ENCODE data around the gene OSBPL10.

Gene OSBPL10

DNA sequence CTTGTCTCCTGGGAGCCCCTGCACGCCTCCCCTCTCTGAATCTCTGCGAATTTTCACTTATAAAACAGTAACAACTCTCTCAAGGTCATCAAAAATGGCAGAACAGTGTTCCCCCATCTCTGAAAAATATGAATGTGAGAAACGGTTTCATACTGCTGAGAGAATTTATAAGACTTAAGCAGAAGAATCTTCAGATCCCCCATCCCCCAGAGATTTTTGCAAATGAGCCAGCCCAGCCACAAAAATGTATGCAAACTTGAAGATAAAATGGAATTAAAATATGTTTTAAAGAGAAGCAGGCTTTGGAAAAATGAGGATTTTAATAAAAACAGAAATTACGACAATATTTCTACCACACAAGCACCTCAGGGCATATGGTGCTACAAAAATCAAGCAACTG, 275.3 kb downstream of the OSBPL10 start:
- H3K4me3 ChIP-seq: no peak overlapping the region
- no peak overlapping the region for H3K27ac ChIP-seq
- TF ChIP-seq CTCF (IDR thresholded peaks at IDR 0.05): no peak
- no peak for DNase-seq (ENCODE audit: low spot score)

GRCh38 chr3:31704591-31705179, 276.4 kb downstream of the OSBPL10 start:
- DNase-seq (ENCODE audit: low spot score): no peak
- TF ChIP-seq CTCF (IDR thresholded peaks at IDR 0.05): no peak
- no peak overlapping the region for H3K4me3 ChIP-seq
- no peak overlapping the region for H3K27ac ChIP-seq

DNA sequence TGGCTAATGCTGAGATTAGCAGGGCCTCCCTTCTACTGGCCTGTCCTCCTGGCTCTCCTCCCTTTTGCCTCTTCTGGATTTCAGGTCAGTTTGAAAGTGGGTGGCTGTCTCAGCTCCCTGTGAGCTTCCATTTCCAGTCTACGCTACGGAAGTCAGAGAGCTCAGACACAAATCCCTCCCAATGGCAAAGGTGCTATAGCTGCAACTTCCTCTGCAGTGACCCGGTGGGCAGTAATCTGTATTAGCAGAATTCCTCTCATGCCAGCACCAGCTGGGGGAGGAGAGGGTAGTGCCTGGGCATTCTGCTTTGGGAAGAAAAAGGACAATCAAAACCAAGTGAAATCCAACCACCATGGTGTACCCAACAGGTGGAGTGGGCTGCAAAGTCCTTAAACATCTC, 276.9 kb downstream of the OSBPL10 start:
- TF ChIP-seq CTCF (IDR thresholded peaks at IDR 0.05): no peak
- Histone ChIP-seq H3K4me3 (no peak overlapping the region), H3K27ac (no peak overlapping the region)
- DNase-seq (ENCODE audit: low spot score): no peak

DNA sequence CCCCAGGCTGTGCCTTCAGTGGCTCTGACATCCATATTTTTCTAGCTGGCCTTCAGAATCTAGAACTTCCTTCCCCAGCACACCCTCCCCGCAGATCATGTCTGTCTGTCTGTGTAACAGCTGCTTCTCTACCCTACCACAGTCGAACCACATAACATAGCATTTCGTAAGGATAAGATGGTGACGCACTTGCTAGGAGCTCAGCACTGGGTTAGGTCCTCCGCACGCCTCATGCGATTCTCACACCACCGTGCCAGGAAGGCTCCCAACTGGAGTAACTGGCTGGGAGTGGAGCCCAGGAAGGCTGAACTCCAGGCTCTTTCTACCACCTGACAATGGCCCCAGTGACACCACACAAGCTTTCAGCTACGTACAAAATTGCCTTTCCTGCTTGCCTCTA, 279.8 kb downstream of the OSBPL10 start:
- Histone ChIP-seq H3K4me3 (no peak overlapping the region), H3K27ac (no peak overlapping the region)
- TF ChIP-seq CTCF (IDR thresholded peaks at IDR 0.05): no peak
- peak; percentile 21 for DNase-seq (ENCODE audit: low spot score)

DNA sequence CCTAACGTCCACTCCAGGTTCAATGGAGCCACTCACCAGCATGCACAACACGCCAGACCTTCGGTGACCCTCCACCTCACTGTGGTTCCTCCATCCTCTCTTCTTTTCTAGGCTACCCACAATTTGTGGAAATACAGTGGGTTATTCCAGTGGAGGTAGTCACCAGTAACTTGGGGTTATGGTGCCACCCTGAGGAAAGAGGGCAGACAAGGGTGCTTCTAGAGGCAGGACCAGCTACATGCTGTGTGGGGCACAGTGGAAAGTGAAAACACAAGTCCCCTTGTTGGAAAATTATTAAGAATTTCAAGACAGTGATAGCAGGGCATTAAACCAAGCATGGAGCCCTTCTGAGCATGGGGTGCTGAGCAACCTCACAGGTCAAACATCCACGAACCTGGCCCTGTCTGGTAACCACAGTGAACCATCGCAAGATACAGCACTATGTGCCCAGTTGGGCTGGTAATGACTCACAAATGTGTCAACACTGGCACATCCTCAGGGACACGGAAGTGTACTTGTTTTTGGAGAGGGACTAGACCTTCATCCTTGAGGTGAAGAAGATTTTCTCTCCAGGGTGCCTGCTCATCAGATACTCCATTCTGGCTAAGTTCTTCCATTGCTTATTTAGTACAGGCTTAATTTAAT, 281.6 kb downstream of the OSBPL10 start:
- no peak for TF ChIP-seq CTCF (IDR thresholded peaks at IDR 0.05)
- DNase-seq (ENCODE audit: low spot score): no peak
- Histone ChIP-seq H3K27ac (no peak overlapping the region), H3K4me3 (no peak overlapping the region)

GRCh38 chr3:31696815-31697548, 284.1 kb downstream of the OSBPL10 start:
- H3K4me3 ChIP-seq: no peak overlapping the region
- TF ChIP-seq CTCF (IDR thresholded peaks at IDR 0.05): no peak
- DNase-seq (ENCODE audit: low spot score): no peak
- H3K27ac ChIP-seq: no peak overlapping the region

- TF ChIP-seq CTCF (IDR thresholded peaks at IDR 0.05): no peak
- DNase-seq (ENCODE audit: low spot score): no peak
- Histone ChIP-seq H3K4me3 (no peak overlapping the region), H3K27ac (no peak overlapping the region)
These were observed 285.1 kb downstream of the OSBPL10 start for GRCh38 chr3:31696009-31696297.
